ENCODE data around the gene CCDC175. TPM values are rescaled to one million over a fixed set of nuclear protein-coding genes. Genes with fewer than 3 reads are reported as not detected.

Gene CCDC175
- total RNA-seq, 6 experiments from 2014 or later = not detected

- no peaks in the 10 kb centered on the region for H3K4me1 ChIP-seq
- no peak overlapping the region for H3K4me3 ChIP-seq
- intact Hi-C loops (cut with DNase I) = no loop called here
- no peaks in the 10 kb centered on the region for H3K27me3 ChIP-seq
- no peaks in the 10 kb centered on the region for H3K36me3 ChIP-seq
- TF ChIP-seq, protein P1, sequence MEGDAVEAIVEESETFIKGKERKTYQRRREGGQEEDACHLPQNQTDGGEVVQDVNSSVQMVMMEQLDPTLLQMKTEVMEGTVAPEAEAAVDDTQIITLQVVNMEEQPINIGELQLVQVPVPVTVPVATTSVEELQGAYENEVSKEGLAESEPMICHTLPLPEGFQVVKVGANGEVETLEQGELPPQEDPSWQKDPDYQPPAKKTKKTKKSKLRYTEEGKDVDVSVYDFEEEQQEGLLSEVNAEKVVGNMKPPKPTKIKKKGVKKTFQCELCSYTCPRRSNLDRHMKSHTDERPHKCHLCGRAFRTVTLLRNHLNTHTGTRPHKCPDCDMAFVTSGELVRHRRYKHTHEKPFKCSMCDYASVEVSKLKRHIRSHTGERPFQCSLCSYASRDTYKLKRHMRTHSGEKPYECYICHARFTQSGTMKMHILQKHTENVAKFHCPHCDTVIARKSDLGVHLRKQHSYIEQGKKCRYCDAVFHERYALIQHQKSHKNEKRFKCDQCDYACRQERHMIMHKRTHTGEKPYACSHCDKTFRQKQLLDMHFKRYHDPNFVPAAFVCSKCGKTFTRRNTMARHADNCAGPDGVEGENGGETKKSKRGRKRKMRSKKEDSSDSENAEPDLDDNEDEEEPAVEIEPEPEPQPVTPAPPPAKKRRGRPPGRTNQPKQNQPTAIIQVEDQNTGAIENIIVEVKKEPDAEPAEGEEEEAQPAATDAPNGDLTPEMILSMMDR (IDR thresholded peaks at IDR 0.05) = no peak
- TF ChIP-seq POLR2A (IDR thresholded peaks at IDR 0.05) = no peak
- no peak for ATAC-seq
- no peaks in the 10 kb centered on the region for H3K9me3 ChIP-seq
- 38% methylated on average over 1 of the region's 1 CpG for WGBS (ENCODE audit: insufficient coverage, low coverage, low lambda C conversion rate, missing lambda C conversion rate)
- DNase-seq = no peak
- no peak overlapping the region for H3K27ac ChIP-seq
Measured at GRCh38 chr14:59565087-59565486, 11.5 kb downstream of the CCDC175 start.

DNA sequence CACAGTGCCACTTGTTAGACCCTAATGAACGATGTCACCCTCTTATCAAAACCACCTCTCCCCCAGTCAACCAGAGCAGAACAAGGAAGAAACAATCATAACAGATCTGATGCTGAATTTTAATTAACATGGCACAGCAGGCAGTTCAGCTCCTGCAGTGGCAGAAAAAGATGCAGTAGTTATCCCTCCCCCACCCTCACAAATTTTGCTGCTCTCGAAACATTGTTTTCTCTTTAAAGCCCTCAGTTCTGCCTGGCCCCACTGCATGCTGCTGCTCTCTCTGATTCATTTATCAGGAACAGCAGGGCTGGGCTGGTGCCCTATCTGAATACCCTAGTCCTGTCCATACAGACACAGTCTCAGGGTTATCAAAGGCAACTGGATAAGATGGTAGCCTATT is 12.2 kb downstream of the CCDC175 start:
- WGBS (ENCODE audit: insufficient coverage, low coverage, low lambda C conversion rate, missing lambda C conversion rate) = 11% methylated on average over 2 of the region's 2 CpGs

GRCh38 chr14:59547310-59547709 is 29.3 kb downstream of the CCDC175 start:
- H3K4me3 ChIP-seq = no peak overlapping the region
- 69% methylated on average over 2 of the region's 2 CpGs for WGBS (ENCODE audit: insufficient coverage, low coverage, low lambda C conversion rate, missing lambda C conversion rate)
- H3K27me3 ChIP-seq = no peaks in the 10 kb centered on the region
- TF ChIP-seq, protein P1 (IDR thresholded peaks at IDR 0.05) = no peak
- no peak for TF ChIP-seq POLR2A (IDR thresholded peaks at IDR 0.05)
- intact Hi-C loops (cut with DNase I) = no loop called here
- no peak for DNase-seq
- H3K9me3 ChIP-seq = no peaks in the 10 kb centered on the region
- H3K4me1 ChIP-seq = no peaks in the 10 kb centered on the region
- no peak overlapping the region for H3K27ac ChIP-seq
- H3K36me3 ChIP-seq = no peaks in the 10 kb centered on the region
- ATAC-seq = no peak

More for the DNA sequence above, 12.2 kb downstream of the CCDC175 start:
- DNase-seq (no peak), ATAC-seq (no peak)
- H3K4me1 ChIP-seq = no peaks in the 10 kb centered on the region
- no peaks in the 10 kb centered on the region for H3K36me3 ChIP-seq
- H3K9me3 ChIP-seq = no peaks in the 10 kb centered on the region
- no peak for TF ChIP-seq POLR2A (IDR thresholded peaks at IDR 0.05)
- TF ChIP-seq, protein P1 (IDR thresholded peaks at IDR 0.05) = no peak
- intact Hi-C loops (cut with DNase I) = no loop called here
- H3K27ac ChIP-seq = no peak overlapping the region
- H3K27me3 ChIP-seq = no peaks in the 10 kb centered on the region
- no peak overlapping the region for H3K4me3 ChIP-seq

- TF ChIP-seq, protein P1 (IDR thresholded peaks at IDR 0.05) = no peak
- TF ChIP-seq POLR2A (IDR thresholded peaks at IDR 0.05) = no peak
- Histone ChIP-seq H3K4me1 (no peaks in the 10 kb centered on the region), H3K27me3 (no peaks in the 10 kb centered on the region), H3K27ac (no peak overlapping the region), H3K36me3 (no peaks in the 10 kb centered on the region), H3K4me3 (no peak overlapping the region), H3K9me3 (no peaks in the 10 kb centered on the region)
- ATAC-seq (no peak), DNase-seq (no peak)
- 39% methylated on average over 7 of the region's 7 CpGs for WGBS (ENCODE audit: insufficient coverage, low coverage, low lambda C conversion rate, missing lambda C conversion rate)
- intact Hi-C loops (cut with DNase I) = no loop called here
Measured at GRCh38 chr14:59543873-59544272, 32.7 kb downstream of the CCDC175 start.

- no peak for DNase-seq
- H3K36me3 ChIP-seq = no peaks in the 10 kb centered on the region
- no peak for ATAC-seq
- intact Hi-C loops (cut with DNase I) = no loop called here
- TF ChIP-seq, protein P1 (IDR thresholded peaks at IDR 0.05) = no peak
- no peak for TF ChIP-seq POLR2A (IDR thresholded peaks at IDR 0.05)
- H3K9me3 ChIP-seq = no peaks in the 10 kb centered on the region
- 70% methylated on average over 2 of the region's 2 CpGs for WGBS (ENCODE audit: insufficient coverage, low coverage, low lambda C conversion rate, missing lambda C conversion rate)
- H3K27ac ChIP-seq = no peak overlapping the region
- no peaks in the 10 kb centered on the region for H3K27me3 ChIP-seq
- H3K4me3 ChIP-seq = no peak overlapping the region
- H3K4me1 ChIP-seq = no peaks in the 10 kb centered on the region
Measured at GRCh38 chr14:59541731-59542130, 34.9 kb downstream of the CCDC175 start.

Measured in right lobe of liver (tissue), 6 donors.